Progenitor cell of endocrine pancreas (in vitro differentiated cells): Measurements from ENCODE around the gene WIPI1. TPM values are rescaled to one million over a fixed set of nuclear protein-coding genes. Genes with fewer than 3 reads are reported as not detected.

Source experiments
- DNase-seq: peaks from one replicate; pipeline ENCODE4 v3.0.0; 2021; ENCODE audit warnings: low spot score; ENCODE audit not compliant: unreplicated experiment
- H3K27ac Mint-ChIP-seq: 2 replicates; pipeline ENCODE4 v1.8.0; 2021; ENCODE audit warnings: mild to moderate bottlenecking, moderate library complexity, mixed read lengths
- H3K27me3 Mint-ChIP-seq: 2 replicates; pipeline ENCODE4 v1.8.0; 2021; ENCODE audit warnings: mixed read lengths
- H3K36me3 Mint-ChIP-seq: 2 replicates; pipeline ENCODE4 v1.8.0; 2022; ENCODE audit warnings: mixed read lengths; ENCODE audit not compliant: insufficient read depth
- H3K4me1 Mint-ChIP-seq: 2 replicates; pipeline ENCODE4 v1.8.0; 2021; ENCODE audit warnings: low read depth, mixed read lengths
- H3K4me3 Mint-ChIP-seq: 2 replicates; pipeline ENCODE4 v1.8.0; 2021; ENCODE audit warnings: low read depth, mild to moderate bottlenecking, moderate library complexity, mixed read lengths
- H3K9me3 Mint-ChIP-seq: 2 replicates; pipeline ENCODE4 v1.8.0; 2021; ENCODE audit warnings: low read depth, mixed read lengths
- CTCF ChIP-seq: fragments of 200-600 bp; sonication (generic); IDR thresholded peaks from one replicate; pipeline ENCODE4 v1.5.0; 2021; ENCODE audit warnings: antibody characterized with exemption, mild to moderate bottlenecking; ENCODE audit not compliant: unreplicated experiment
- total RNA-seq: library from RNA; stranded (reverse); gene quantifications from 2 replicates; pipeline ENCODE4 v1.2.1, GENCODE V29; 2021

The WIPI1 gene
- total RNA-seq, 1 donor from 2014 or later = 53.5 TPM

DNA sequence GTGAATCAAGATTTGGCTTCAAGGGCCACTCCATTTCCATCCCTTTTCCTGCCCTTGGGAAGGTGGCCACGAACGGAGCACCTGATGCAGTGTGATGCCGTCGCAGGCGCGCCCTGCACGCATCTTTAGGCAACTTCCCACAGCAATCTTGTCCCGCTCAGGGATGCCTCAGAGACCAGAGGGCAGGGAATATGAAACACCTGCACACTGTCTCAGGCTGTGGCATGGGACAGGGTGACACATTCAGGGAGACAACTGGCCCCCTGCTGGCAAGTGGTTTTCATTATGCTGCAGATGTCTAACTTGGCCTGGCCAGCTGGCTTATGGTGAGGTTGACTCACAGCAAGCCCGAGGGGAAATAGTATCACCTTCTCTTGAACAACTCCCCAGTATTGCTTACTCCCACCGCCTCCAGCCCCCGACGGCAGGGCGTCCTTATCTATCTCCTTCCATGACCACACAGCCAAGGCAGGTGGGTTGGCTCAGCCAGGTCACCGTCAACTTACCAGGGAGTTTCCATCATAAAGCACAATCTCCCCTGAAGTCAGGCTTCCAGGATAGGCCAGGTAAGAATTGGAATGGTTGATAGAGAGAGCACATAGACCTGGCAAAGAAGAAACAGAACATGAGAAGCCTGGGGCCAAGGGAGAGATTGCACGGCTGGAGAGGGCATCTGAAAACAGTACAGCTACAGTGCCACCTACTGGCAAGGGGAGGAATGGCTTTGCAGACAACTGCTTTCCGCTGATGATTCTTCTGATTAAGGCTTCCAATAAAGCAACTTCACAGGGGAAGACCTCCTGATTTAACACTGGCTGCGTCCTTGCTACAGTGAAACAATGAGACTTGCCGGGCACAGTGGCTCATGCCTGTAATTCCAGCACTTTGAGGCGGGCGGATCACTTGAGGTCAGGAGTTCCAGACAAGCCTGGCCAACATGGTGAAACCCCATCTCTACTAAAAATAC lies 21.1 kb downstream of the WIPI1 start:
- TF ChIP-seq CTCF = peak; percentile 84
- Mint-ChIP-seq H3K9me3 (no peaks in the 10 kb centered on the region), H3K27me3 (no peaks in the 10 kb centered on the region), H3K27ac (peak overlapping the region; percentile 73), H3K36me3 (peaks cover 24% of the 10 kb centered on the region), H3K4me3 (no peak overlapping the region), H3K4me1 (peaks cover 10% of the 10 kb centered on the region)
- peak; percentile 58 for DNase-seq

DNA sequence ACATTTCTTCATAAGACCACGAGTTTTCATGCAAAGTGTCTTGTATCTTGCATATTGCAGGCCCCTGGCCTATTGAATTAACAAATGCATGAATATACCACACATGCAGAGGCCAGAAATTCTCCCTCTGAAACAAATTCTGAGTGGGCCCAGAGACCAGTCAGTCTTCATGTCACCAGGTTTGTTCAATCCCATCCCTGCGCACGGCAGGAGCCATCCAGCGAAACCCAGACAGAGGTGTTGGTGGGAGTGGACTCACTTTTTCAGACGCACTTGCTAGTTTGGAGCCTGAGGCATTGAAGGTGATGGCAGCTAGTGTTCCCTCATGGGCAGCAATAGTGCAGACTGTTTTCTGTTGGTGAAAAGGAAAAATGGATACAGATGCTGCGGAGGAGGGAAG lies 21.9 kb downstream of the WIPI1 start:
- Mint-ChIP-seq H3K27me3 (no peaks in the 10 kb centered on the region), H3K36me3 (peaks cover 20% of the 10 kb centered on the region), H3K4me3 (no peak overlapping the region), H3K27ac (no peak overlapping the region), H3K4me1 (peaks cover 10% of the 10 kb centered on the region), H3K9me3 (no peaks in the 10 kb centered on the region)
- DNase-seq = no peak
- TF ChIP-seq CTCF = no peak

- TF ChIP-seq CTCF = no peak
- Mint-ChIP-seq H3K27me3 (no peaks in the 10 kb centered on the region), H3K4me3 (no peak overlapping the region), H3K4me1 (peaks cover 10% of the 10 kb centered on the region), H3K9me3 (no peaks in the 10 kb centered on the region), H3K27ac (no peak overlapping the region), H3K36me3 (peaks cover 25% of the 10 kb centered on the region)
- DNase-seq = no peak
These were observed 23.3 kb downstream of the WIPI1 start for GRCh38 chr17:68433911-68434508.

DNA sequence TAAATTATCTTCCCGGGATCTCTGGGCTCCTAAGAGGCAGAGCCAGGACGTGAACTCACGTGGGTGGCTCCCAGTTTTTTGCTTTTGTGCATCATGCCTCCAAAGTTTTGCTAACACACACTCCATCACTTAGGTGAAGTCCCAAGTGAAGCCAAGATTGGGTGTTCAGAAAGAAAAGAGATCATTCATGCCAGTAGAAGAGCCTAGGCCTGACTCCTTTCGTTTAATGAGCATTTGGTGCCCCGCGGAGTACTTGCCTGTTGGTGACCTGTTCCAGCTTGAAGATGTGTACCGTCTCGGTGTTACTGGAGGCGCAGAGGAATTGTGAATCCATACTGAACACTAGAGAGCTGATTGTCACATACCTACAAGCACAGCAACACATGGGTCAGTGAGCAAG lies 24.1 kb downstream of the WIPI1 start:
- Mint-ChIP-seq H3K27me3 (no peaks in the 10 kb centered on the region), H3K4me3 (no peak overlapping the region), H3K36me3 (peaks cover 24% of the 10 kb centered on the region), H3K4me1 (peaks cover 9% of the 10 kb centered on the region), H3K9me3 (no peaks in the 10 kb centered on the region), H3K27ac (no peak overlapping the region)
- TF ChIP-seq CTCF = no peak
- DNase-seq = no peak

- Mint-ChIP-seq H3K9me3 (no peaks in the 10 kb centered on the region), H3K4me3 (no peak overlapping the region), H3K27me3 (no peaks in the 10 kb centered on the region), H3K36me3 (peaks cover 24% of the 10 kb centered on the region), H3K27ac (peak overlapping the region; percentile 4), H3K4me1 (peaks cover 2% of the 10 kb centered on the region)
- DNase-seq = no peak
- TF ChIP-seq CTCF = no peak
These were observed 25.0 kb downstream of the WIPI1 start for GRCh38 chr17:68432086-68432864.
